HCT116 (cell line): ENCODE data around the gene PIGA. TPM values are rescaled to one million over a fixed set of nuclear protein-coding genes. Genes with fewer than 3 reads are reported as not detected.

Experiments used
- ATAC-seq: fragments of 200-7000 bp; cut with Tn5 transposase; 2 replicates; pipeline ENCODE4 v1.9.1; 2020; ENCODE audit warnings: mild to moderate bottlenecking, moderate library complexity
- BruUV-seq: library from RNA; stranded (reverse); fragments of 400-500 nt; replicated peaks from 2 replicates; lab custom pipeline; 2021; lab: Mats Ljungman, UMichigan
- CTCF ChIA-PET: fragments of 300-600 bp; sonication (Branson Sonifier 250); formaldehyde crosslinking; loops from one replicate; lab custom pipeline; 2021; ENCODE audit warnings: antibody characterized with exemption; lab: Charles Lee
- POLR2A ChIA-PET: fragments of 300-600, 350-600 bp; sonication (Branson Sonifier 250); formaldehyde crosslinking; loops from one replicate; lab custom pipeline; 2021; ENCODE audit warnings: antibody characterized with exemption; lab: Charles Lee
- RAD21 ChIA-PET, 2 experiments: fragments of 300-600 bp; sonication (Branson Sonifier 250); formaldehyde crosslinking; loops; one replicate each; lab custom pipeline; 2023; ENCODE audit warnings: low total read pairs in 2 of 2; ENCODE audit not compliant: uncharacterized antibody in 2 of 2, unreplicated experiment in 2 of 2, low non-redundant PET in 1 of 2; lab: Charles Lee
- DNase-seq: peaks from one replicate; pipeline ENCODE4 v3.0.0-alpha.2; 2010; ENCODE audit warnings: low read depth, low spot score
- H2AFZ ChIP-seq: fragments of 200-600 bp; shearing (Covaris generic), sonication (generic); 2 replicates; pipeline ENCODE4 v1.6.1; 2017; ENCODE audit warnings: low read depth, mixed run types, mixed read lengths, antibody characterized with exemption, low read length; ENCODE audit not compliant: poor library complexity, severe bottlenecking
- H3K27ac ChIP-seq: 2 replicates; pipeline ENCODE4 v1.5.1; 2012; ENCODE audit warnings: low read depth, low read length
- H3K27me3 ChIP-seq: fragments of 200-600 bp; sonication (generic); 2 replicates; pipeline ENCODE4 v1.6.1; 2016; ENCODE audit warnings: mixed run types, low read length, mixed read lengths; ENCODE audit not compliant: insufficient read depth
- H3K36me3 ChIP-seq, 2 experiments: fragments of 200-500 bp in 1 of 2; fragments of 200-600 bp in 1 of 2; sonication (Bioruptor generic) in 1 of 2; sonication (generic) in 1 of 2; 2 replicates each; pipeline versions ENCODE4 v1.5.1 to v1.6.1; 2014 to 2016; ENCODE audit warnings: low read length in 2 of 2, inconsistent platforms in 1 of 2, mixed read lengths in 1 of 2, mixed run types in 1 of 2; ENCODE audit not compliant: insufficient read depth in 2 of 2, control insufficient read depth in 1 of 2
- H3K4me1 ChIP-seq, 2 experiments: fragments of 200-600 bp in 1 of 2; sonication (generic) in 1 of 2; 2 replicates each; pipeline versions ENCODE4 v1.5.1 to v1.6.1; 2012 to 2017; ENCODE audit warnings: low read length in 2 of 2, inconsistent platforms in 1 of 2, mild to moderate bottlenecking in 1 of 2, mixed read lengths in 1 of 2, mixed run types in 1 of 2, moderate library complexity in 1 of 2; ENCODE audit not compliant: insufficient read depth in 2 of 2, control insufficient read depth in 1 of 2
- H3K4me2 ChIP-seq: fragments of 200-600 bp; sonication (generic); 2 replicates; pipeline ENCODE4 v1.6.1; 2017; ENCODE audit warnings: mixed run types, low read length, mixed read lengths
- H3K4me3 ChIP-seq, 2 experiments: fragments of 200-600 bp in 1 of 2; sonication (generic) in 1 of 2; replicated peaks in 1 of 2; 2 replicates each; pipeline ENCODE4 v1.5.1; 2011 to 2016; ENCODE audit warnings: low read length in 2 of 2, control low read depth in 1 of 2, low read depth in 1 of 2, mild to moderate bottlenecking in 1 of 2, mixed read lengths in 1 of 2, mixed run types in 1 of 2
- H3K79me2 ChIP-seq: fragments of 200-600 bp; sonication (generic); 2 replicates; pipeline ENCODE4 v1.6.1; 2017; ENCODE audit warnings: mild to moderate bottlenecking, mixed run types, low read length, moderate library complexity, mixed read lengths; ENCODE audit not compliant: insufficient read depth
- H3K9ac ChIP-seq: fragments of 200-600 bp; sonication (generic); 2 replicates; pipeline ENCODE4 v1.6.1; 2016; ENCODE audit warnings: low read length, mixed read lengths
- H3K9me2 ChIP-seq: fragments of 200-600 bp; sonication (generic), shearing (Covaris generic); 2 replicates; pipeline ENCODE4 v1.6.1; 2017; ENCODE audit warnings: mixed run types, mild to moderate bottlenecking, moderate library complexity; ENCODE audit not compliant: insufficient read depth
- H3K9me3 ChIP-seq, 2 experiments: fragments of 200-500 bp in 1 of 2; fragments of 200-600 bp in 1 of 2; sonication (Bioruptor generic) in 1 of 2; sonication (generic) in 1 of 2; 2 replicates each; pipeline ENCODE4 v1.6.1; 2014 to 2017; ENCODE audit warnings: low read length in 2 of 2, mixed read lengths in 2 of 2, inconsistent platforms in 1 of 2, low read depth in 1 of 2, mild to moderate bottlenecking in 1 of 2, mixed run types in 1 of 2, moderate library complexity in 1 of 2; ENCODE audit not compliant: control insufficient read depth in 1 of 2, insufficient read depth in 1 of 2
- H4K20me1 ChIP-seq: fragments of 200-600 bp; sonication (generic), shearing (Covaris generic); 2 replicates; pipeline ENCODE4 v1.6.1; 2017; ENCODE audit warnings: mixed run types, mild to moderate bottlenecking, moderate library complexity; ENCODE audit not compliant: insufficient read depth
- CEBPB ChIP-seq: IDR thresholded peaks from 2 replicates; pipeline ENCODE4 v1.6.1; 2012; ENCODE audit warnings: low read depth
- EGR1 ChIP-seq: IDR thresholded peaks from 2 replicates; pipeline ENCODE4 v1.6.1; 2012; ENCODE audit warnings: low read depth
- ELF1 ChIP-seq: IDR thresholded peaks from 2 replicates; pipeline ENCODE4 v1.6.1; 2012; ENCODE audit warnings: low read depth, borderline replicate concordance
- EZH2 ChIP-seq: fragments of 200-600 bp; sonication (generic); IDR thresholded peaks from 2 replicates; pipeline ENCODE4 v1.6.1; 2017; ENCODE audit warnings: antibody characterized with exemption, mixed run types
- EZH2phosphoT487 ChIP-seq: fragments of 200-600 bp; IDR thresholded peaks from 2 replicates; pipeline ENCODE4 v1.6.1; 2018; ENCODE audit warnings: antibody characterized with exemption, borderline replicate concordance
- JUND ChIP-seq: IDR thresholded peaks from 2 replicates; pipeline ENCODE4 v1.6.1; 2012
- ZFX ChIP-seq: fragments of 450-650 bp; IDR thresholded peaks from 2 replicates; pipeline ENCODE4 v1.6.1; 2017
- intact Hi-C: fragments of 100-400 bp; cut with micrococcal nuclease; formaldehyde crosslinking; loops from 2 replicates; pipeline ENCODE4 v1.10.0; 2022
- total RNA-seq: library from RNA; stranded (reverse); gene quantifications from one replicate; pipeline ENCODE4 v1.2.1, GENCODE V29; 2021; ENCODE audit not compliant: unreplicated experiment
- TF ChIP-seq, protein P1 (sequence below): IDR thresholded peaks from 2 replicates; pipeline ENCODE4 v1.6.1; 2012
- TF ChIP-seq, protein P2 (sequence below), 3 experiments: fragments of 200-600 bp in 1 of 3; sonication (generic) in 1 of 3; IDR thresholded peaks in 2 of 3; conservative IDR thresholded peaks in 1 of 3; 2 replicates each; pipeline ENCODE4 v1.5.1; 2012 to 2017; ENCODE audit warnings: low read depth in 2 of 3, low read length in 2 of 3, antibody characterized with exemption in 1 of 3, borderline replicate concordance in 1 of 3, control low read depth in 1 of 3, mild to moderate bottlenecking in 1 of 3, mixed read lengths in 1 of 3, mixed run types in 1 of 3, moderate library complexity in 1 of 3; ENCODE audit not compliant: insufficient read depth in 1 of 3
- TF ChIP-seq, protein P3 (sequence below): IDR thresholded peaks from 2 replicates; pipeline ENCODE4 v1.6.1; 2012; ENCODE audit warnings: low read depth

Gene PIGA
- total RNA-seq, 1 experiment from 2014 or later = 12.7 TPM

DNA sequence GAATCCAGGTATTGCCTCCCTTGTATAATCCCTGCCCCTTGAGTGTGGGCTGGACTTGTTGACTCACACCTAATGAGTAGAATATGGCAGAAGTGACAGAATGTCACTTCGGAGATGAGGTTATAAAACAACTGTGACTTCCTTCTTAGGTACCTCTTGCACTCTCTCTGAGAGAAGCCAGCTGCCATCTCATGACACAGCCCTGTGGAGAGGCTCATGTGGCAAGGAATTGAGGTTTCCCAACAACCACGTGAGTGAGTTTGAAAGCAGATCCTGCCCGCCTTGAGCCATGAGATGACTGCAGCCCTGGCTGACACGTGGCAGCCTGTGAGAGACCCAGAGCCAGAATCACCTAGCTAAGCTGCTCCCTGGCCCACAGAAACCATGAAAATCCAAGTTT, 33.4 kb downstream of the PIGA start:
- RAD21 ChIA-PET = no interaction called here
- POLR2A ChIA-PET = no interaction called here
- Histone ChIP-seq H3K4me3 (no peak overlapping the region), H3K9me3 (no peaks in the 10 kb centered on the region), H3K4me1 (no peaks in the 10 kb centered on the region), H3K27ac (no peak overlapping the region), H3K27me3 (no peaks in the 10 kb centered on the region), H3K9me2 (no peaks in the 10 kb centered on the region), H3K4me2 (no peak overlapping the region), H3K36me3 (no peaks in the 10 kb centered on the region), H3K9ac (no peak overlapping the region), H2AFZ (no peak overlapping the region), H4K20me1 (no peaks in the 10 kb centered on the region), H3K79me2 (no peaks in the 10 kb centered on the region)
- DNase-seq (no peak), ATAC-seq (no peak)
- no peak for TF ChIP-seq EGR1
- TF ChIP-seq ZFX = no peak
- TF ChIP-seq CEBPB = no peak
- no peak for TF ChIP-seq ELF1
- no peak for TF ChIP-seq EZH2phosphoT487
- TF ChIP-seq, protein P1, sequence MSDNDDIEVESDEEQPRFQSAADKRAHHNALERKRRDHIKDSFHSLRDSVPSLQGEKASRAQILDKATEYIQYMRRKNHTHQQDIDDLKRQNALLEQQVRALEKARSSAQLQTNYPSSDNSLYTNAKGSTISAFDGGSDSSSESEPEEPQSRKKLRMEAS = no peak
- TF ChIP-seq, protein P2, sequence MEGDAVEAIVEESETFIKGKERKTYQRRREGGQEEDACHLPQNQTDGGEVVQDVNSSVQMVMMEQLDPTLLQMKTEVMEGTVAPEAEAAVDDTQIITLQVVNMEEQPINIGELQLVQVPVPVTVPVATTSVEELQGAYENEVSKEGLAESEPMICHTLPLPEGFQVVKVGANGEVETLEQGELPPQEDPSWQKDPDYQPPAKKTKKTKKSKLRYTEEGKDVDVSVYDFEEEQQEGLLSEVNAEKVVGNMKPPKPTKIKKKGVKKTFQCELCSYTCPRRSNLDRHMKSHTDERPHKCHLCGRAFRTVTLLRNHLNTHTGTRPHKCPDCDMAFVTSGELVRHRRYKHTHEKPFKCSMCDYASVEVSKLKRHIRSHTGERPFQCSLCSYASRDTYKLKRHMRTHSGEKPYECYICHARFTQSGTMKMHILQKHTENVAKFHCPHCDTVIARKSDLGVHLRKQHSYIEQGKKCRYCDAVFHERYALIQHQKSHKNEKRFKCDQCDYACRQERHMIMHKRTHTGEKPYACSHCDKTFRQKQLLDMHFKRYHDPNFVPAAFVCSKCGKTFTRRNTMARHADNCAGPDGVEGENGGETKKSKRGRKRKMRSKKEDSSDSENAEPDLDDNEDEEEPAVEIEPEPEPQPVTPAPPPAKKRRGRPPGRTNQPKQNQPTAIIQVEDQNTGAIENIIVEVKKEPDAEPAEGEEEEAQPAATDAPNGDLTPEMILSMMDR (IDR thresholded peaks at IDR 0.05 in 2 of 3, conservative IDR thresholded peaks at IDR 0.05 in 1 of 3; ENCODE audit: borderline replicate concordance in 1 of 3, insufficient read depth in 1 of 3, low read depth in 2 of 3, low read length in 2 of 3) = no peak
- TF ChIP-seq, protein P3, sequence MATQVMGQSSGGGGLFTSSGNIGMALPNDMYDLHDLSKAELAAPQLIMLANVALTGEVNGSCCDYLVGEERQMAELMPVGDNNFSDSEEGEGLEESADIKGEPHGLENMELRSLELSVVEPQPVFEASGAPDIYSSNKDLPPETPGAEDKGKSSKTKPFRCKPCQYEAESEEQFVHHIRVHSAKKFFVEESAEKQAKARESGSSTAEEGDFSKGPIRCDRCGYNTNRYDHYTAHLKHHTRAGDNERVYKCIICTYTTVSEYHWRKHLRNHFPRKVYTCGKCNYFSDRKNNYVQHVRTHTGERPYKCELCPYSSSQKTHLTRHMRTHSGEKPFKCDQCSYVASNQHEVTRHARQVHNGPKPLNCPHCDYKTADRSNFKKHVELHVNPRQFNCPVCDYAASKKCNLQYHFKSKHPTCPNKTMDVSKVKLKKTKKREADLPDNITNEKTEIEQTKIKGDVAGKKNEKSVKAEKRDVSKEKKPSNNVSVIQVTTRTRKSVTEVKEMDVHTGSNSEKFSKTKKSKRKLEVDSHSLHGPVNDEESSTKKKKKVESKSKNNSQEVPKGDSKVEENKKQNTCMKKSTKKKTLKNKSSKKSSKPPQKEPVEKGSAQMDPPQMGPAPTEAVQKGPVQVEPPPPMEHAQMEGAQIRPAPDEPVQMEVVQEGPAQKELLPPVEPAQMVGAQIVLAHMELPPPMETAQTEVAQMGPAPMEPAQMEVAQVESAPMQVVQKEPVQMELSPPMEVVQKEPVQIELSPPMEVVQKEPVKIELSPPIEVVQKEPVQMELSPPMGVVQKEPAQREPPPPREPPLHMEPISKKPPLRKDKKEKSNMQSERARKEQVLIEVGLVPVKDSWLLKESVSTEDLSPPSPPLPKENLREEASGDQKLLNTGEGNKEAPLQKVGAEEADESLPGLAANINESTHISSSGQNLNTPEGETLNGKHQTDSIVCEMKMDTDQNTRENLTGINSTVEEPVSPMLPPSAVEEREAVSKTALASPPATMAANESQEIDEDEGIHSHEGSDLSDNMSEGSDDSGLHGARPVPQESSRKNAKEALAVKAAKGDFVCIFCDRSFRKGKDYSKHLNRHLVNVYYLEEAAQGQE = no peak
- TF ChIP-seq JUND = no peak
- TF ChIP-seq EZH2 = no peak
- intact Hi-C loops = loop anchor here (5.0 kb wide), 1 partner anchor 170 kb away; no protein-coding TSS in a partner anchor
- CTCF ChIA-PET = no interaction called here
- no TSS peak for BruUV-seq
